Panc1 (cell line): ENCODE data around the gene RAB28. TPM values are rescaled to one million over a fixed set of nuclear protein-coding genes. Genes with fewer than 3 reads are reported as not detected.

ENCODE experiments used
- ATAC-seq: fragments of 200-7000 bp; cut with Tn5 transposase; 2 replicates; pipeline ENCODE4 v1.9.1; 2020; ENCODE audit warnings: mild to moderate bottlenecking, moderate library complexity
- BruUV-seq: library from RNA; stranded (reverse); fragments of 400-500 nt; replicated peaks from 2 replicates; lab custom pipeline; 2021; lab: Mats Ljungman, UMichigan
- CTCF ChIA-PET: fragments of 300-600 bp; sonication (Branson Sonifier 250); formaldehyde crosslinking; loops from one replicate; lab custom pipeline; 2022; ENCODE audit warnings: antibody characterized with exemption; lab: Charles Lee
- POLR2A ChIA-PET: fragments of 300-600 bp; sonication (Branson Sonifier 250); formaldehyde crosslinking; loops from one replicate; lab custom pipeline; 2022; ENCODE audit warnings: antibody characterized with exemption; lab: Charles Lee
- DNase-seq: peaks from one replicate; pipeline ENCODE4 v3.0.0-alpha.2; 2010; ENCODE audit warnings: low read depth, low spot score
- H3K27ac ChIP-seq: 2 replicates; pipeline ENCODE4 v1.5.1; 2011; ENCODE audit warnings: mild to moderate bottlenecking, low read length, inconsistent platforms
- H3K27me3 ChIP-seq: fragments of 200-500 bp; sonication (Bioruptor generic); 2 replicates; pipeline ENCODE4 v1.6.0; 2014; ENCODE audit warnings: low read length, inconsistent platforms; ENCODE audit not compliant: control insufficient read depth, insufficient read depth
- H3K36me3 ChIP-seq: fragments of 200-500 bp; sonication (Bioruptor generic); 2 replicates; pipeline ENCODE4 v1.5.1; 2014; ENCODE audit warnings: inconsistent platforms, mild to moderate bottlenecking, low read length, moderate library complexity; ENCODE audit not compliant: control insufficient read depth, insufficient read depth
- H3K4me1 ChIP-seq: 2 replicates; pipeline ENCODE4 v1.5.1; 2011; ENCODE audit warnings: inconsistent platforms, mild to moderate bottlenecking, low read length, moderate library complexity; ENCODE audit not compliant: control insufficient read depth, insufficient read depth
- H3K4me3 ChIP-seq, 2 experiments: 2 replicates each; pipeline ENCODE4 v1.5.1; 2011 to 2012; ENCODE audit warnings: low read depth in 2 of 2, low read length in 2 of 2, mild to moderate bottlenecking in 2 of 2, inconsistent platforms in 1 of 2, moderate library complexity in 1 of 2
- H3K9me3 ChIP-seq: fragments of 200-500 bp; sonication (Bioruptor generic); 2 replicates; pipeline ENCODE4 v1.5.1; 2014; ENCODE audit warnings: low read depth, mild to moderate bottlenecking, inconsistent platforms, low read length, moderate library complexity; ENCODE audit not compliant: control insufficient read depth, insufficient read depth
- CTCF ChIP-seq: fragments of 450-650 bp; IDR thresholded peaks from 2 replicates; pipeline ENCODE4 v1.5.1; 2017; ENCODE audit warnings: mild to moderate bottlenecking
- POLR2AphosphoS5 ChIP-seq: IDR thresholded peaks from 2 replicates; pipeline ENCODE4 v1.6.1; 2012; ENCODE audit warnings: mild to moderate bottlenecking, low read depth, low read length, moderate library complexity
- SIN3A ChIP-seq: IDR thresholded peaks from 2 replicates; pipeline ENCODE4 v1.6.1; 2012; ENCODE audit warnings: low read depth, mild to moderate bottlenecking, low read length, moderate library complexity, borderline replicate concordance; ENCODE audit not compliant: insufficient read depth
- TCF7L2 ChIP-seq: IDR thresholded peaks from 2 replicates; pipeline ENCODE4 v1.6.1; 2011; ENCODE audit warnings: mild to moderate bottlenecking, low read depth, low read length, inconsistent platforms
- in situ Hi-C: cut with HindIII; loops from 2 replicates; pipeline ENCODE4 v1.10.0; 2016; ENCODE audit warnings: low sequenced_read_pairs, low pct_unique_long_range_greater_than_20kb
- intact Hi-C: fragments of 100-400 bp; cut with micrococcal nuclease; formaldehyde crosslinking; loops from one replicate; pipeline ENCODE4 v1.10.0; 2022; ENCODE audit not compliant: unreplicated experiment
- total RNA-seq: library from RNA; stranded (reverse); gene quantifications from one replicate; pipeline ENCODE4 v1.2.1, GENCODE V29; 2021; ENCODE audit not compliant: unreplicated experiment
- TF ChIP-seq, protein P1 (sequence below), 2 experiments: IDR thresholded peaks; 2 replicates each; pipeline ENCODE4 v1.6.1; 2011 to 2012; ENCODE audit warnings: low read depth in 2 of 2, control low read depth in 1 of 2, low read length in 1 of 2, mild to moderate bottlenecking in 1 of 2, moderate library complexity in 1 of 2; ENCODE audit not compliant: insufficient read depth in 1 of 2

Gene RAB28
- total RNA-seq, 1 experiment from 2014 or later = 10.2 TPM

- CTCF ChIA-PET = no interaction called here
- intact Hi-C loops = no loop called here
- DNase-seq = no peak
These were observed 116.4 kb downstream of the RAB28 start for GRCh38 chr4:13367691-13368090.

GRCh38 chr4:13367244-13367643 lies 116.9 kb downstream of the RAB28 start:
- DNase-seq = no peak
- ChIA-PET POLR2A (no interaction called here), CTCF (interaction anchor here (0.8 kb wide), 1 partner anchor 451 kb away, joined by 13 read pairs; no protein-coding TSS in a partner anchor)
- Histone ChIP-seq H3K4me3 (no peak overlapping the region), H3K27ac (no peak overlapping the region), H3K9me3 (no peaks in the 10 kb centered on the region), H3K27me3 (no peaks in the 10 kb centered on the region), H3K36me3 (no peaks in the 10 kb centered on the region), H3K4me1 (no peaks in the 10 kb centered on the region)
- in situ Hi-C loops (no loop called here), intact Hi-C loops (no loop called here)
- ATAC-seq = no peak
- TF ChIP-seq SIN3A (no peak), POLR2AphosphoS5 (no peak), TCF7L2 (no peak), CTCF (no peak)
- TF ChIP-seq, protein P1, sequence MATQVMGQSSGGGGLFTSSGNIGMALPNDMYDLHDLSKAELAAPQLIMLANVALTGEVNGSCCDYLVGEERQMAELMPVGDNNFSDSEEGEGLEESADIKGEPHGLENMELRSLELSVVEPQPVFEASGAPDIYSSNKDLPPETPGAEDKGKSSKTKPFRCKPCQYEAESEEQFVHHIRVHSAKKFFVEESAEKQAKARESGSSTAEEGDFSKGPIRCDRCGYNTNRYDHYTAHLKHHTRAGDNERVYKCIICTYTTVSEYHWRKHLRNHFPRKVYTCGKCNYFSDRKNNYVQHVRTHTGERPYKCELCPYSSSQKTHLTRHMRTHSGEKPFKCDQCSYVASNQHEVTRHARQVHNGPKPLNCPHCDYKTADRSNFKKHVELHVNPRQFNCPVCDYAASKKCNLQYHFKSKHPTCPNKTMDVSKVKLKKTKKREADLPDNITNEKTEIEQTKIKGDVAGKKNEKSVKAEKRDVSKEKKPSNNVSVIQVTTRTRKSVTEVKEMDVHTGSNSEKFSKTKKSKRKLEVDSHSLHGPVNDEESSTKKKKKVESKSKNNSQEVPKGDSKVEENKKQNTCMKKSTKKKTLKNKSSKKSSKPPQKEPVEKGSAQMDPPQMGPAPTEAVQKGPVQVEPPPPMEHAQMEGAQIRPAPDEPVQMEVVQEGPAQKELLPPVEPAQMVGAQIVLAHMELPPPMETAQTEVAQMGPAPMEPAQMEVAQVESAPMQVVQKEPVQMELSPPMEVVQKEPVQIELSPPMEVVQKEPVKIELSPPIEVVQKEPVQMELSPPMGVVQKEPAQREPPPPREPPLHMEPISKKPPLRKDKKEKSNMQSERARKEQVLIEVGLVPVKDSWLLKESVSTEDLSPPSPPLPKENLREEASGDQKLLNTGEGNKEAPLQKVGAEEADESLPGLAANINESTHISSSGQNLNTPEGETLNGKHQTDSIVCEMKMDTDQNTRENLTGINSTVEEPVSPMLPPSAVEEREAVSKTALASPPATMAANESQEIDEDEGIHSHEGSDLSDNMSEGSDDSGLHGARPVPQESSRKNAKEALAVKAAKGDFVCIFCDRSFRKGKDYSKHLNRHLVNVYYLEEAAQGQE (IDR thresholded peaks at IDR 0.05; ENCODE audit: insufficient read depth in 1 of 2, low read depth in 2 of 2, low read length in 1 of 2) = no peak
- BruUV-seq = no TSS peak

More at GRCh38 chr4:13367691-13368090, 116.4 kb downstream of the RAB28 start:
- Histone ChIP-seq H3K36me3 (no peaks in the 10 kb centered on the region), H3K27ac (no peak overlapping the region), H3K27me3 (no peaks in the 10 kb centered on the region), H3K4me1 (no peaks in the 10 kb centered on the region), H3K9me3 (no peaks in the 10 kb centered on the region), H3K4me3 (no peak overlapping the region)
- ATAC-seq = no peak
- BruUV-seq = TSS peak; percentile 29
- TF ChIP-seq TCF7L2 (no peak), CTCF (no peak), POLR2AphosphoS5 (no peak), SIN3A (no peak)
- TF ChIP-seq, protein P1 (IDR thresholded peaks at IDR 0.05; ENCODE audit: insufficient read depth in 1 of 2, low read depth in 2 of 2, low read length in 1 of 2) = no peak
- in situ Hi-C loops = no loop called here
- POLR2A ChIA-PET = no interaction called here
